ENCODE results near the gene FNDC4.

GRCh38 chr2:27494284-27494943, 586 bp downstream of the FNDC4 start:
- TF ChIP-seq CTCF (IDR thresholded peaks at IDR 0.05) = no peak
- TF ChIP-seq NR3C1 (CRISPR knock-in tag; conservative IDR thresholded peaks at IDR 0.05; ENCODE audit: low read depth) = no peak
- no peak for TF ChIP-seq ATF3 (CRISPR knock-in tag; conservative IDR thresholded peaks at IDR 0.05)
- TF ChIP-seq GABPB1 (CRISPR knock-in tag; IDR thresholded peaks at IDR 0.05) = no peak
- no peak for TF ChIP-seq ZNF121 (CRISPR knock-in tag; IDR thresholded peaks at IDR 0.05)
- no peak for TF ChIP-seq NFE2L1 (CRISPR knock-in tag; IDR thresholded peaks at IDR 0.05)
- no peak for TF ChIP-seq FOXJ3 (CRISPR knock-in tag; IDR thresholded peaks at IDR 0.05; ENCODE audit: borderline replicate concordance)
- TF ChIP-seq ELF4 (CRISPR knock-in tag; IDR thresholded peaks at IDR 0.05; ENCODE audit: low read depth) = no peak
- TF ChIP-seq MAX (CRISPR knock-in tag; IDR thresholded peaks at IDR 0.05) = no peak
- TF ChIP-seq NFYB (CRISPR knock-in tag; conservative IDR thresholded peaks at IDR 0.05; ENCODE audit: low read depth) = no peak
- TF ChIP-seq ZNF512 (CRISPR knock-in tag; IDR thresholded peaks at IDR 0.05; ENCODE audit: borderline replicate concordance) = no peak
- no peak for TF ChIP-seq AFF4 (CRISPR knock-in tag; IDR thresholded peaks at IDR 0.05; ENCODE audit: borderline replicate concordance)

All from WTC11 (cell line).